IPS-18a (cell line): Measurements from ENCODE around the gene PALM2AKAP2.
"Not testable (repeated sequence)": the region's sequence is repeated elsewhere in the genome, so short reads cannot be mapped to it uniquely, and the experiment has no call there.

ENCODE experiments used
- H3K27ac ChIP-seq: one replicate; pipeline ENCODE4 v1.5.1; 2013; ENCODE audit warnings: low read length
- H3K27me3 ChIP-seq: one replicate; pipeline ENCODE4 v1.6.1; 2013; ENCODE audit warnings: mild to moderate bottlenecking, low read length; ENCODE audit not compliant: control insufficient read depth, insufficient read depth
- H3K36me3 ChIP-seq: one replicate; pipeline ENCODE4 v1.6.1; 2013; ENCODE audit warnings: low read depth, low read length; ENCODE audit not compliant: control insufficient read depth
- H3K4me1 ChIP-seq: one replicate; pipeline ENCODE4 v1.6.1; 2013; ENCODE audit warnings: low read depth, low read length; ENCODE audit not compliant: control insufficient read depth
- H3K4me3 ChIP-seq: one replicate; pipeline ENCODE4 v1.5.1; 2013; ENCODE audit warnings: low read length
- H3K9ac ChIP-seq: one replicate; pipeline ENCODE4 v1.6.1; 2013; ENCODE audit warnings: mild to moderate bottlenecking, low read length, moderate library complexity
- H3K9me3 ChIP-seq: one replicate; pipeline ENCODE4 v1.6.1; 2013; ENCODE audit warnings: low read depth, low read length; ENCODE audit not compliant: control insufficient read depth

Gene PALM2AKAP2

GRCh38 chr9:109811876-109812275, 31.9 kb downstream of the PALM2AKAP2 start:
- H3K36me3 ChIP-seq = no peaks in the 10 kb centered on the region
- H3K27me3 ChIP-seq = no peaks in the 10 kb centered on the region
- H3K9ac ChIP-seq = no peak overlapping the region

GRCh38 chr9:109812331-109812730, 32.3 kb downstream of the PALM2AKAP2 start:
- H3K9me3 ChIP-seq = no peaks in the 10 kb centered on the region
- H3K4me1 ChIP-seq = no peaks in the 10 kb centered on the region
- no peak overlapping the region for H3K4me3 ChIP-seq
- no peaks in the 10 kb centered on the region for H3K27me3 ChIP-seq
- no peaks in the 10 kb centered on the region for H3K36me3 ChIP-seq
- H3K9ac ChIP-seq = no peak overlapping the region
- H3K27ac ChIP-seq = no peak overlapping the region

More at GRCh38 chr9:109811876-109812275, 31.9 kb downstream of the PALM2AKAP2 start:
- Histone ChIP-seq H3K9me3 (no peaks in the 10 kb centered on the region), H3K27ac (no peak overlapping the region), H3K4me3 (no peak overlapping the region), H3K4me1 (no peaks in the 10 kb centered on the region)

- H3K4me3 ChIP-seq = no peak overlapping the region
- no peaks in the 10 kb centered on the region for H3K9me3 ChIP-seq
- no peak overlapping the region for H3K9ac ChIP-seq
- no peaks in the 10 kb centered on the region for H3K4me1 ChIP-seq
- H3K36me3 ChIP-seq = no peaks in the 10 kb centered on the region
- no peaks in the 10 kb centered on the region for H3K27me3 ChIP-seq
- no peak overlapping the region for H3K27ac ChIP-seq
Observed at GRCh38 chr9:109812818-109813281, 32.9 kb downstream of the PALM2AKAP2 start.

GRCh38 chr9:109813303-109813702, 33.3 kb downstream of the PALM2AKAP2 start:
- no peak overlapping the region for H3K4me3 ChIP-seq
- no peaks in the 10 kb centered on the region for H3K9me3 ChIP-seq
- H3K4me1 ChIP-seq = no peaks in the 10 kb centered on the region
- H3K27ac ChIP-seq = no peak overlapping the region
- H3K27me3 ChIP-seq = no peaks in the 10 kb centered on the region
- H3K36me3 ChIP-seq = no peaks in the 10 kb centered on the region
- H3K9ac ChIP-seq = no peak overlapping the region

GRCh38 chr9:109813829-109814228, 33.8 kb downstream of the PALM2AKAP2 start:
- H3K27me3 ChIP-seq = no peaks in the 10 kb centered on the region
- no peak overlapping the region for H3K27ac ChIP-seq
- H3K4me3 ChIP-seq = no peak overlapping the region

GRCh38 chr9:109815366-109815947, 35.5 kb downstream of the PALM2AKAP2 start:
- no peak overlapping the region for H3K9ac ChIP-seq

More at GRCh38 chr9:109813829-109814228, 33.8 kb downstream of the PALM2AKAP2 start:
- Histone ChIP-seq H3K9me3 (no peaks in the 10 kb centered on the region), H3K36me3 (no peaks in the 10 kb centered on the region), H3K4me1 (no peaks in the 10 kb centered on the region), H3K9ac (no peak overlapping the region)

GRCh38 chr9:109816490-109816889, 36.5 kb downstream of the PALM2AKAP2 start:
- Histone ChIP-seq H3K27ac (no peak overlapping the region), H3K27me3 (no peaks in the 10 kb centered on the region), H3K4me3 (no peak overlapping the region), H3K36me3 (no peaks in the 10 kb centered on the region), H3K4me1 (peaks cover 2% of the 10 kb centered on the region), H3K9me3 (no peaks in the 10 kb centered on the region), H3K9ac (no peak overlapping the region)

More at GRCh38 chr9:109815366-109815947, 35.5 kb downstream of the PALM2AKAP2 start:
- Histone ChIP-seq H3K27me3 (no peaks in the 10 kb centered on the region), H3K27ac (no peak overlapping the region), H3K36me3 (no peaks in the 10 kb centered on the region), H3K4me3 (no peak overlapping the region), H3K9me3 (no peaks in the 10 kb centered on the region), H3K4me1 (no peaks in the 10 kb centered on the region)

- Histone ChIP-seq H3K27me3 (no peaks in the 10 kb centered on the region), H3K36me3 (no peaks in the 10 kb centered on the region), H3K9ac (no peak overlapping the region), H3K27ac (no peak overlapping the region), H3K9me3 (no peaks in the 10 kb centered on the region), H3K4me3 (no peak overlapping the region), H3K4me1 (peaks cover 6% of the 10 kb centered on the region)
Observed at GRCh38 chr9:109817146-109817845, 37.3 kb downstream of the PALM2AKAP2 start.

GRCh38 chr9:109817846-109818472, 38.0 kb downstream of the PALM2AKAP2 start:
- no peaks in the 10 kb centered on the region for H3K36me3 ChIP-seq
- peaks cover 6% of the 10 kb centered on the region for H3K4me1 ChIP-seq
- no peaks in the 10 kb centered on the region for H3K9me3 ChIP-seq
- H3K9ac ChIP-seq = no peak overlapping the region
- no peak overlapping the region for H3K27ac ChIP-seq
- no peaks in the 10 kb centered on the region for H3K27me3 ChIP-seq
- H3K4me3 ChIP-seq = no peak overlapping the region

- Histone ChIP-seq H3K27ac (no peak overlapping the region), H3K27me3 (no peaks in the 10 kb centered on the region), H3K36me3 (no peaks in the 10 kb centered on the region), H3K9me3 (no peaks in the 10 kb centered on the region), H3K4me1 (peaks cover 6% of the 10 kb centered on the region), H3K4me3 (no peak overlapping the region), H3K9ac (no peak overlapping the region)
Observed at GRCh38 chr9:109821711-109822110, 41.7 kb downstream of the PALM2AKAP2 start.

- not testable (repeated sequence) for H3K9ac ChIP-seq, H3K4me1 ChIP-seq
Observed at GRCh38 chr9:109825383-109825782, 45.4 kb downstream of the PALM2AKAP2 start.

More at GRCh38 chr9:109825383-109825782, 45.4 kb downstream of the PALM2AKAP2 start:
- H3K27me3 ChIP-seq, H3K27ac ChIP-seq, H3K36me3 ChIP-seq, H3K4me3 ChIP-seq, H3K9me3 ChIP-seq: not testable (repeated sequence)
